KBM-7 (cell line): Measurements from ENCODE around the gene PAQR6.
"Not testable (repeated sequence)": the region's sequence is repeated elsewhere in the genome, so short reads cannot be mapped to it uniquely, and the experiment has no call there.

ENCODE experiments used
- DNase-seq: peaks from one replicate; pipeline ENCODE4 v3.0.0-alpha.2; 2015
- in situ Hi-C: fragments of 300-500 bp; cut with MboI; formaldehyde crosslinking; loops from 2 replicates; pipeline ENCODE4 v1.14.3; 2020; ENCODE audit warnings: low sequenced_read_pairs, low pct_unique_long_range_greater_than_20kb, mixed read lengths

PAQR6 gene

DNA sequence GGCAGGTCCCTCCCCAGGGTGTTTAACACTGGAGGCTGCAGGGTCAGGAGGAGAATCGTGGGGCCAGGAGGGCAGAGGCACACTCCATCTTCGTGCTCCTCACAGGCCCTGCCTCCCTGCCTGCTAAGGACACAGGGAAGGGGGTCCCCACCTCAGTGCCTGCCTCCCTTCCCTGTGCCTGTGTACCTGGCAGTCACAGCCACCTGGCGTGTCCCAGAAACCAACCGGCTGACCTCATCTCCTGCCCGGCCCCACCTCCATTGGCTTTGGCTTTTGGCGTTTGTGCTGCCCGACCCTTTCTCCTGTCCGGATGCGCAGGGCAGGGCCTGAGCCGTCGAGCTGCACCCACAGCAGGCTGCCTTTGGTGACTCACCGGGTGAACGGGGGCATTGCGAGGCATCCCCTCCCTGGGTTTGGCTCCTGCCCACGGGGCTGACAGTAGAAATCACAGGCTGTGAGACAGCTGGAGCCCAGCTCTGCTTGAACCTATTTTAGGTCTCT, 6.5 kb downstream of the PAQR6 start:
- no peak for DNase-seq
- in situ Hi-C loops: no loop called here

DNA sequence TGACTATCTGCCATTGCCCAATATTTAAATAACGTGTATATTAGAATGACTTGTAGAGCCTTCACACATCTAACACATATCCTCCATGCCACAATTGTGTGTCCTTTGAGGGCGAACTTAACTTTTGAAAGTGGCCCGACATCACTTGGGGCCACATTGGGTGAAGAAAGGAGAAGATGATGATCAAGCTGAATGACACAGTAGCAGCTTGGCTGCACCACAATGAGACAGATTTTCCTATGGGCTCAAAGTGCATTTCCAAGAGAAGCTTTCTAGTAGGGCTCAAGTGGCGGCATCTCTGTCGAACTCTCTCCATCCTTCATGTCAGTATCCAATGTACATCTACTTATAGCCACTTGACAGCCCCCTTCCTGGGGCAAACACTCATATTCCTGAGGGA, 9.6 kb downstream of the PAQR6 start:
- in situ Hi-C loops: no loop called here
- DNase-seq: no peak

DNA sequence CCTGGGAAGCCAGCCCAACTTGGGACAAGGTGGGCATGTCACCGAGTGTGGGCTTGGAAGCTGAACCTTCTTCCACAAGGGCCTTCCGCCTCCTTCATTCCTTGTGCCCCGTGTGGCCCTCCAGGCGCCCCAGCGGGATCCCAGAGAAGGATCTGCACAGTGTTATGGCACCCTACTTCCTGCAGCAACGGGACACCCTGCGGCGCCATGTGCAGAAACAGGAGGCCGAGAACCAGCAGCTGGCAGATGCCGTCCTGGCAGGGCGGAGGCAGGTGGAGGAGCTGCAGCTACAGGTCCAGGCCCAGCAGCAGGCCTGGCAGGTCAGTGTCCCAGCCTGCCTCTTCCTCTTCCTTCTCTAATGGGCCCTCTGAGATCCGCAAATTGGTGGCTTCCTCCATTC, 11.7 kb downstream of the PAQR6 start:
- in situ Hi-C loops: no loop called here
- no peak for DNase-seq

DNA sequence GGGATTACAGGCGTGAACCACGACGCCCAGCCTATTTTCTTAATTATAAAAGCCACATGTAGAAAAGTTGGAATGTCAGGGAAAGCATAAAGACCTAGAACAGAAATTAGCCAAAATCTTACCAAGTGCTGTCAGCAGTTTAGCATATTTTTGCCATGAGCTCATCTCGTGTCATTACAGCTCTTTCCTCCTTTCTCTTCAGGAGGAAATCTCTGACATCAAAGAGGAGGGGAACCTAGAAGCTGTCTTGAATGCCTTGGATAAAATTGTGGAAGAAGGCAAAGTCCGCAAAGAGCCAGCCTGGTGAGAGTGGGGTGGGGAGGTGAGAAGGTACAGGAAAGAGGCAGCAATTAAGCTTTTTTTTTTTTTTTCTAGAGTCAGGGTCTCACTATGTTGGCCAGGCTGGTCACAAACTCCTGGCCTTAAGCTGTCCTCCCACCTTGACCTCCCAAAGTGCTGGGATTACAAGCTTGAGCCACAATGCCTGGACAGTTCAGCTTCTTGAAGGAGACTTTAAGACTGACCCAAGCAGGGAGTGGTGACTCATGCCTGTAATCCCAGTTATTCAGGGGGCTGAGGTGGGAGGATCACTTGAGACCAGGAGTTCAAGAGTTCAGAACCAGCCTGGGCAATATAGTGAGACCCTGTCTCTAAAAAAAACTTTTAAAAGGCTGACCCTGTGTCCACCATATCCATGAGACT, 14.3 kb downstream of the PAQR6 start:
- in situ Hi-C loops: no loop called here
- no peak for DNase-seq

DNA sequence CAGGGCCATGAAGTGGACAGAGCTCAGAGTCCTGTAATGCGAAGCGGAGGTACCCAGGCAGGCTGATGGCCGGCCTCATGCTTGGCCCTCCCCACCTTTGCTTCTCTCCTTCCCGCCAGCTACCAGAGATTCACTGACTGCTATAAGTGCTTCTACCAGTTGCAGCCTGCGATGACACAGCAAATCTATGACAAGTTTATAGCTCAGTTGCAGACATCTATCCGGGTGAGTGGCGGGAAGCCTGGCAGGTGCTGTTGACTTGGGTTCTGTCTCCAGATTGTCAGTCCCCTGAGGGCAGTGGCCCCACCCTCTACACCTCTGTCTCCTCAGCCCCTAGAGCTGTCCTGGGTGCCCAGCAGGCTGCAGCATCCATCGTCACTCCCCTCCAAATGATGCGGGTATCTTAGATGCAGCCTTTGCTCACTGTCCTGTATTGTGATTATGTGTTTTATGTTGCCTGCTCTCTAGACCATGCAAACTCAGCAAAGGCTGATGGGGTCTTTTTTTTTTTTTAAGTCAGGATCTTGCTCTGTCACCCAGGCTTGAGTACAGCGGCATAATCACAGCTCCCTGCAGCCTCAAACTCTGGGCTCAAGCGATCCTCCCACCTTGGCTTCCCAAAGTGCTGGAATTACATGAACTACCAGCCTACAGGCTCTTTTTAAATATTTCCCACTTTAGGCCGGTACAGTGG, 15.5 kb downstream of the PAQR6 start:
- in situ Hi-C loops: no loop called here
- no peak for DNase-seq

DNA sequence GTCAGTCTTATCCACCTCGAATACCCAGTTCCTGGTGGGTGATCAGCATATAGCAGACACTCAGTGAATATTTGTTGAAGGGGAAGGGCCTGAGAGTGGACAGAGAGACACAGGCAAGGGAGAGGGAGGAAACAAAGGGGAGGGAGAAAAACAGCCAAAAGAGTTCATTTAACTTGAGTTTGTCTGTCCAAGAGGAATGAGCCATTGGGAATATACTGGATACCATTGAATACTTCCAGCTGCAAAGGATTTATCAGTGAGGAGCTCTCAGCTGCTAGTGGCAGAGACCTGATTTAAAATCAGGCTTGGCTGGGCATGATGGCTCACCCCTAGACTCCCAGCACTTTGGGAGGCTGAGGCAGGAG, 17.4 kb downstream of the PAQR6 start:
- DNase-seq: no peak
- in situ Hi-C loops: no loop called here

DNA sequence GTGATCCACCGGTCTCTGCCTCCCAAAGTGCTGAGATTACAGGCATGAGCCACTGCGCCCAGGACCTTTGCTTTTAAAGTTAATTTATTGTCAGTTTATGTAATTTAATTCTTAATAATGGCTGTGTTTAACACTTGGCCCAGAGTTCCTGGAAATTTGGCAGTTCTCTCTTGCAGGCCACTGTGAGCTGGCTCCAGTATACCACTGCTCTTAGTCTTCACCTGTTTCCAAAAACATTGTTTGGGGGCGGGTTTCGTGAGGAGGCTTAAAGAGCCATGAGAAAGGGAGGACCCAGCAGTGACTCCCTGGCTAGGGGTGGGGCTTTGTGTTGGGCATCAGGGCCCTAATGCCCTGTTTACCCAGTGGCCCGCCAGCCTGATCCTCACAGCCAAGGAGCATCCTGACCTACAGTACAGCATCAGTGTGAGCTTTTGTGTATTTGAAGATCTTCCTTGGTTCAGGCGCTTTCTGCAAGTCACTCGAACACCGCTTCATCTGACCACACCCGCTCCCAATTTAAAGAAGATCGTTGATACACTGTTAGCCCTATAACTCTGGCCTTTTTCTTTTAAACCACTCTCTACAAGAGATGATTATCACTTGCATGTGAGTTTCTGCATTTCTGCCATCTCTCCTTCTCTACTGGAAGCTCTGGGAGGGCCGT, 17.9 kb downstream of the PAQR6 start:
- in situ Hi-C loops: no loop called here
- DNase-seq: no peak

DNA sequence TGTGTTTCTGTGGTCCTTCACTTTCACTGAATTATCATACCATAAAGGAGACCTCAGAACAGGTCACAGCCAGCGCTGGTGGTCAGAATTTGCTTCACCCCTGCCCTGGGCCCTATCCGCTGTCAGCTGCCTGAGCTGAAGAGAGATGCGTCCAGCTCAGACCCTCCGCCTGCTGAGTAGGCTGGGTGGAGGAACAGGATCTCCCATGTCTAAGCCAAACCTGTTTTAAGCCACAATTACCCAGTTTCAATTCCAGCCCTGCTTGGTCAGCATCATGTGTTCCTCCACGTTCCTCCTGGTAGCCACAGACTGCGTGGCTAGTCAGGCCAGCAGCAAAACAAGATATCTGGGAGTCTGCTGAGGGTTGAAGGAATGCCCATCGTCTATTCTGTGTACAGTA, 19.4 kb downstream of the PAQR6 start:
- no peak for DNase-seq
- in situ Hi-C loops: no loop called here

DNA sequence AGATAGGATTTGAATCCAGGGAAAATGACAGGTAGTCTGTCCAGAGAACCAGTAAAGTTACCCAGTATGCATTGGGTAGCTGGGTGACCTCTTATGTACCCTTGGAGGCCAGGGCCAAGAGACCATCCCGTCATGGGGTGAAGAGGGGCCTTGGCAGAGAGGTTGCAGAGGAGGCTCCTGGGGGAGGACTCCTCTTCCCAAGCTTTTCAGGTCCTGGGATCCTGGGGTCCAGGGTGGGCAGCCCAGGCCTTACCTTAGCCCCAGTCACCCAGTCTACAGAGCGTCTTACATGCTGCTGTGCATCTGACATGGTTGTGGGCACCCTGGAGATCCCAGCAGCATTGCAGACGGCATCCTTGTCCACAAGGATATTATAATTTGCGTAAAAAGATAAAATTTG, 21.1 kb downstream of the PAQR6 start:
- in situ Hi-C loops: no loop called here

DNA sequence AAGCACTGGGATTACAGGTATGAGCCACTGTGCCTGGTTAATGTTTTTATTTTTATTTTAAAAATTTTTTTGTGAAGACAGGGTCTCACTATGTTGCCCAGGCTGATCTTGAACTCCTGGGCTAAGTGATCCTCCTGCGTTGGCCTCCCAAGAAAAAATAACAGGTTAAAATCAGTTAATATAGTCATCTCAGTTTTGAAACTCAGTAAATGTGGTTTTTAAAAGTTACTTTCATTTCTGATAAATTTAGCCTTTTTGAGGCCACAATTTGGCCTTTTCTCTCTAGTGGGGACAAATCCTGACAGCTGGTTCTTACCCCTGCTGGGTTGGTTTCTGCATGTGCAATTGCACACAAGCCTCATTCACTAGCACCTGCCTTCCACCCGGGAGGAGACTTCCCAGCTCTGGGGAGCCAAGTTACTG, 21.7 kb downstream of the PAQR6 start:
- DNase-seq: no peak
- in situ Hi-C loops: no loop called here

More for the DNA sequence above, 21.1 kb downstream of the PAQR6 start:
- DNase-seq: no peak

DNA sequence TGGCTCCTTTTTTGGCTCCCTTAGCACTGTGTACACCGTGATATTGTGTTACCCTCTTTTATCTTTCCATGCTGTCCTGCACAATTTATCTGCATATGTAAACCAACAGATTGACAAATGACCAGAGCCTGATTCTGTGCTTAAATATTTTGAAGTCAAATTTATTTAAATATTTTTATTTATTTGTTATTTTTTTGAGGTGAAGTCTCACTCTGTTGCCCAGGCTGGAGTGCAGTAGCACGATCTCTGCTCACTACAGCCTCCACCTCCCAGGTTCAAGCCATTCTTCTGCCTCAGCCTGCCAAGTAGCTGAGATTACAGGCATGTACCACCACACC, 22.2 kb downstream of the PAQR6 start:
- in situ Hi-C loops: no loop called here

DNA sequence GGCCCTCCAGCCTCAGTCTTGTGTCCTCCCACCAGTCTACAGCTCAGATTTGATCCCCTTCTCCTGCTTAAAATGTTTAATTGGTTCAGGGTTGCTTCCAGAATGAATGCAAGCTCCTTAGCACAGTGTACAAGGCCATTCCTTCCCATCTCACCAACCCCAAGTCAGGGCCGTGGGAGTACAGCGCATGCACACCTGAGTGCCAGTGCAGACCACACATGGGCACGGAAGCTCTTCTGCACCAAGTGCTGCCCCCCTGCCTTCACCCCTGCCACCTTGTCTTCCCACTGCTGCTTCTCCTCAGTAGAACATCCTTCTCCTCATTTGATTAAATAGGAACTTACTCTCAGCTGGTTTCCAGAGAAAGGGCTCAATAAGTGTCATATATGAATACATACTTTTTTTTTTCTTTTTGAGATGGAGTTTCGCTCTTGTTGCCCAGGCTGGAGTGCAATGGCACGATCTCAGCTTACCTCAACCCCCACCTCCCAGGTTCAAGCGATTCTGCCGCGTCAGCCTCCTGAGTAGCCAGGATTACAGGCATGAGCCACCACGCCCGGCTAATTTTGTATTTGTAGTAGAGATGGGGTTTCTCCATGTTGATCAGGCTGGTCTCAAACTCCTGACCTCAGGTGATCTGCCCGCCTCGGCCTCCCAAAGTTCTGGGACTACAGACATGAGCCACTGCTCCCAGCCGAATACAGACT, 25.7 kb downstream of the PAQR6 start:
- DNase-seq: no peak
- in situ Hi-C loops: no loop called here

More for the DNA sequence above, 22.2 kb downstream of the PAQR6 start:
- no peak for DNase-seq

DNA sequence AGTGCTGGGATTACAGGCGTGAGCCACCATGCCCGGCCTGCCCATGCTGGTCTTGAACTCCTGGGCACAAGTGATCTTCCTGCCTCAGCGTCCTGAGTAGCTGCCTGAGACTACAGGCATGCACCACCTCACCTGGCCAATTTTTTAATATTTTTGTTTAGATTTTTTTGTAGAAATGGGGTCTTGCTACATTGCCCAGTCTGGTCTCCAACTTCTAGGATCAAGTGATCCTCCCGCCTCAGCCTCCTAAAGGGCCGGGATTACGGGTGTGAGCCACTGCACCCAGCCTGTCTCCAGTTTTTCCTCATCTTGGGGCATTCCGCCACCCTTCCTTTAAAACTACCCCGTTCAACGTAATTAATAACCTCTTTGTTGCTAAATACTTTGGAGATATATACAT, 27.6 kb downstream of the PAQR6 start:
- in situ Hi-C loops: no loop called here
- no peak for DNase-seq

DNA sequence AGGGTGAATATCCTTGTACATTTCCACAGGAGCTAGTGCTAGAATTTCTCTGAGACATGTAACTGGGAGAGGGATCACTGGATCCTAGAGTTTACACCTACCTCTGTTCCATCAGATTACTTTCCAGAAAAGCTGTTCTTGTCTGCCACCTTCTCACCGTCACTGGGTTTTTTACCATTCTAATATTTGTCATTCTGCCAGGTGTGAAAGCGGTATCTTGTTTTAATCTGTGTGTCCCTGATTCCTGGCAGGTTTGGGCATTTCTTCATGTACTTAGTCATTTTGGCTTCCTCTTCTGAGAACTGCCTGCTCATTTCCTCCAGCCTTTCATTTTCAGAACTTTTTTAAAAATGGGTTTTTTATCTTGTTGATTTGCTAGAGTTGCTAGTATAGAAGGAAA, 30.0 kb downstream of the PAQR6 start:
- peak; percentile 32 for DNase-seq
- in situ Hi-C loops: no loop called here

DNA sequence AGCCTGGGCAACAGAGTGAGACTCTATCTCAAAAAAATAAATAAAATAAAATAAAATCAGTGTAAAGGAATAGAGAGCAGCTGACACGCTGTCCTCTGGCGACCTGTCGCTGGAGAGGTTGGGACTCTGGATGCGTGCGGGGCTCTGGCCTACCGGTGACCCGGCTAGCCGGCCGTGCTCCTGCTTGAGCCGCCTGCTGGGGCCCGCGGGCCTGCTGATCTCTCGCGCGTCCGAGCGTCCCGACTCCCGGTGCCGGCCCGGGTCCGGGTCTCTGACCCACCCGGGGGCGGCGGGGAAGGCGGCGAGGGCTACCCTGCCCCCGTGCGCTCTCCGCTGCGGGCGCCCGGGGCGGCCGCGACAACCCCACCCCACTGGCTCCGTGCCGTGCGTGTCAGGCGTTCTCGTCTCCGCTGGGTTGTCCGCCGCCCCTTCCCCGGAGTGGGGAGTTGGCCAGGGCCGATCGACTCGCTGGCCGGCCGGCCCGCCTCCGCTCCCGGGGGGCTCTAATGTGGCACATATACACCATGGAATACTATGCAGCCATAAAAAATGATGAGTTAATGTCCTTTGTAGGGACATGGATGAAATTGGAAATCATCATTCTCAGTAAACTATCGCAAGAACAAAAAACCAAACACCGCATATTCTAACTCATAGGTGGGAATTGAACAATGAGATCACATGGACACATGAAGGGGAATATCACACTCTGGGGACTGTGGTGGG, 31.3 kb downstream of the PAQR6 start:
- DNase-seq, in situ Hi-C loops: not testable (repeated sequence)

DNA sequence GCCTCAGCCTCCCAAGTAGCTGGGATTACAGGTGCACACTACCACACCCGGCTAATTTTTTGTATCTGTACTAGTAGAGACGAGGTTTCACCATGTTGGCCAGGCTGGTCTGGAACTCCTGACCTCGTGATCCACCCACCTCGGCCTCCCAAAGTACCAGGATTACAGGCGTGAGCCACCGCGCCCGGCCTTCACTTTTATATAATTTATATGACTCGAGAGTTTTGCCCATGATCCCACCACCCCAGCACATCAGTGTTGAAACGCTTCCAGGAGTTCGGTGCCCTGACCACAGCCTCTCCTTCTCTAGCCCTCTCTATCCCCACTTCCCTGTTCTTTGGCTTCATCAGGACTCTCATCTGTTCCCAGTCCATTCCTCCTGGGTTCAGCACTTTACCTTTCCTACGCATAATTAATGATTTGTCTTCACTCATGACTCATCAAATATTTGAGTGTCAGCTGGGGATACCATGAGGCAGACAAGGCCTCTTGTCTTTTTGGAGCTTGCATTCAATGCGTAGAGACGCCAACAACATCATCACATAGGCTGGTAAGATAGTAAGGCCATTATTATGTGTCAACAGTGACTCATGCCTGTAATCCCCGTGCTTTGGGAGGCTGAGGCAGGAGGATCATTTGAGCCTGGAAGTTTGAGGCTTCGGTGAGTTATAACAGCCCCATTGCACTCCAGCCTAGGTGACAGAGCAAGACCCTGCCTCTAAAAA, 33.7 kb downstream of the PAQR6 start:
- DNase-seq: no peak
- in situ Hi-C loops: no loop called here

DNA sequence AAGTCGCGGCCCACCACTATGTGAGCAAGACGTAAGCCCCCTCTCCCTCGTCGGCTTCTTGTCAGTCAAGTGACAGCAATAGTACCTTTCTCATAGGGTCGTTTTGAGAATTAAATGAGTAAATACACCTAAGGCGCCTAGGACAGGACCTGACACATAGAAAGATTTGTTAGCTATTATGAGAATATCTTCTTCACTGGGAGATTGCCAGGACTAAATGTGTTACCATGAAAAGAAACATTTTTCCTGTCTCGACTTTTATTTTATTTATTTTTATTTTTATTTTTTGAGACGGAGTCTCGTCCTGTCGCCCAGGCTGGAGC, 34.3 kb downstream of the PAQR6 start:
- no peak for DNase-seq
- in situ Hi-C loops: no loop called here

DNA sequence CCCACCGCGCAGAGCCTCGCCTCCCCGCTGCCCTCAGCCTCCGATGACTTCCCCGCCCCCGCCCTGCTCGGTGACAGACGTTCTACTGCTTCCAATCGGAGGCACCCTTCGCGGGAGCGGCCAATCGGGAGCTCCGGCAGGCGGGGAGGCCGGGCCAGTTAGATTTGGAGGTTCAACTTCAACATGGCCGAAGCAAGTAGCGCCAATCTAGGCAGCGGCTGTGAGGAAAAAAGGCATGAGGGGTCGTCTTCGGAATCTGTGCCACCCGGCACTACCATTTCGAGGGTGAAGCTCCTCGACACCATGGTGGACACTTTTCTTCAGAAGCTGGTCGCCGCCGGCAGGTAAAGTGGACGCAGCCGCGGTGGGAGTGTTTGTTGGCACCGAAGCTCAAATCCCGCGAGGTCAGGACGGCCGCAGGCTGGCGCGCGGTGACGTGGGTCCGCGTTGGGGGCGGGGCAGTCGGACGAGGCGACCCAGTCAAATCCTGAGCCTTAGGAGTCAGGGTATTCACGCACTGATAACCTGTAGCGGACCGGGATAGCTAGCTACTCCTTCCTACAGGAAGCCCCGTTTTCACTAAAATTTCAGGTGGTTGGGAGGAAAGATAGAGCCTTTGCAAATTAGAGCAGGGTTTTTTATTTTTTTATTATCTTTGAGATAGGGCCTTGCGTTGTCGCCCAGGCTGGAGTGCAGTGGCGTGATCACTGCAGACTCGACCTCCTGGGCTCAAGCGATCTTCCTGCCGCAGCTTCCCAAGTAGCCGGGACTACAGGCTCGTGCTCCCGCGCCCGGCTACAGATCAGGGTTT, 34.8 kb downstream of the PAQR6 start, which contains the start of gene PMF1:
Gene PMF1, plus strand, starts transcription at position 175 of the 811 bp plus-strand sequence. Its CDS starts 9 bp downstream, at position 184.
- DNase-seq: peak; percentile 97
- in situ Hi-C loops: no loop called here
